DMS79 (cell line): ENCODE results near the gene ABLIM3.
"Not testable (repeated sequence)": the region's sequence is repeated elsewhere in the genome, so short reads cannot be mapped to it uniquely, and the experiment has no call there.

Experiments used
- DNase-seq: peaks from one replicate; lab custom pipeline; 2025; lab: John Stamatoyannopoulos, UW

The ABLIM3 gene

GRCh38 chr5:149157330-149157729 is 16.0 kb downstream of the ABLIM3 start:
- DNase-seq: peak; percentile 50

DNA sequence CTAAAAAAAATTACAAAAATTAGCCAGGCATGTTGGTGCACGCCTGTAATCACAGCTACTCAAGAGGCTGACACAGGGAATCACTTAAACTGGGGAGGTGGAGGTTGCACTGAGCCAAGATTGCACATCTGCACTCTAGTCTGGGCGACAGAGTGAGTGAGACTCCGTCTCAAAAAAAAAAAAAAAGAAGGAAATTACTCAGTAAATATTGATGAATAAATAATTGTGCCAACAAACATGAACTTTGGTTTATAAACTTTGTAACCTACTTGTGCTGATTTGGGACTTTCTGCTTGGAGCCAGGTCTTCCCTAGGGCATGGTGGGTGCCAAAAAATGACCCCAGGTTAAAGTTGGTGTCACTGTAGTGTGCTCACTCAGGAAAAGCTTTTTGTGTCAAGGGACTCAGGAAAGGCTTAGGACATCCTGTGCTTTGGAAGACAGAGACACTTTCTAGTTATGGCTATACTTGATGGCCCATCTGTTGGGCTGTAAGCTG is 19.0 kb downstream of the ABLIM3 start:
- DNase-seq: no peak

DNA sequence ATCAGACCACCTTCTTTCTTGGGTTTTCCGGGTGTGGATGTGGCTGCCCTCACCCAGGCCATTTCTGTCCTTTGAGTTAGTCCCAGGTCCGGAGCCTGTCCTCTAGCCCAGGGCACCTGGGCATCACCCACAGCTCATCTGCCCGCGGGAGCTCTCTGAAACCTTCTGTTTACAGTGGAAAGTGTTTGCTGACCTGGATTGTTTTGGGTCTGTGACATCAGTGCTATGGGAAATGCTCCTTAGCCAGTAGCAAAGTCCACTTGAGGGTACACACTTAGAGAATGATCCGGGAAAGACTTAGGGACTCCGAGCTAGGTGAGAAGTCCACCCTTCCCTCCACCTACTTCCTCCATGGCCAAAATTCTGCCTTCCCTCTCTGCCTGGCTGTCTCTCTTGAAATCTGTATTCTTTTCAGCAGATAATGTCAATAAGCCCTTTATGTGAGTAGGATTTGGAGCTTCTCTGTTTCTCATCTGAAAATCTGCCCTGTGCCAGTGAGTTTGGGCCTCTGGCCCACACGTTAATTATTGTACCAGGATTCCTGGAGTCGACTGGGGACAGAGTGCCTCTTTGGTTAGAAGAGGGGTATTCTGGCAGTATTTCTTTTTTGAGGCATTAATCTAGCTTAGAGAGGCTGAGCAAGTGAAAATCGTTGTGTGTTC is 19.9 kb downstream of the ABLIM3 start:
- no peak for DNase-seq

GRCh38 chr5:149161850-149162249 is 20.6 kb downstream of the ABLIM3 start:
- no peak for DNase-seq

- no peak for DNase-seq
Observed at GRCh38 chr5:149162401-149163084, 21.2 kb downstream of the ABLIM3 start.

DNA sequence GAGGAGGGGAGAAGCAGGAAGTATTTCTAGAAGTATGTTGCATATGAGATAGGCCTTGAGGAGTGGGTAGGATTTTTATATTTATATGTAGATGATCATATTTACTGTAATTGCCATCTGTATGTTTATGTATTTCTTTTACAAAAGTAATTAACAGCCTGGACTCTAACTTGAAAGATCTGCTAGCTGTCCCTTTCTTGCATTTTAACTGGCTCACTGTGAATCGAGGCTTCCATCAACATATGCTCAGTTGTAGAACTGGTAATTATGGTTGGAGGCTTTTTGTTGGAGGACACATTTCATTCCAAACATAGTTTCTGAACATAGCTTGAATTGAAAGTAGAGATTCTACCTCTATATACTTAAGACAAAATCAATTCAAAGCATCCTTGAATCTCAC is 23.4 kb downstream of the ABLIM3 start:
- no peak for DNase-seq

GRCh38 chr5:149166128-149166527 is 24.8 kb downstream of the ABLIM3 start:
- DNase-seq: no peak

DNA sequence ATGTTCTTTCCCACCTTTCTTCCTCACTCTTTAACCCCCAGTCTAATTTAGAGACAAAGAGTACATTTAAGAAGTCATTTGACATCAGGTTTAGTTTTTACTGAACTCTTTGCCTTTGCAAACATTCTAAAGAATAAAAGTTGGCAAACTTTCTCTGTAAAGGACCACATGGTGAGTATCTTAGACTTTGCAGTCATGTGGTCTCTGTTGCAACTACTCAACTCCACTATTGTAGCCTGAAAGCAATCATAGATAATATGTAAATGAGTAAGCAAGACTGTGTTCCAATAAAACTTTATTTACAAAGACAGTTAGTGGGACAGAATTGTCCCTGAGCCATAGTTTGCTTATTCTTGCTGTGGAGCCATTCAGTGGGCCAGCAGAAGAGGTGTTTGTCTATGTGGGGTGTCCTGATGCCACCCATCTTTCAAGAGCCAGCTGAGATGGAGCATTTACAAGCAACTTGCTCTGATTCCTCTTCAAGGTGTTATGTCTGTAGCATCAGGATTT is 25.4 kb downstream of the ABLIM3 start:
- DNase-seq: no peak

DNA sequence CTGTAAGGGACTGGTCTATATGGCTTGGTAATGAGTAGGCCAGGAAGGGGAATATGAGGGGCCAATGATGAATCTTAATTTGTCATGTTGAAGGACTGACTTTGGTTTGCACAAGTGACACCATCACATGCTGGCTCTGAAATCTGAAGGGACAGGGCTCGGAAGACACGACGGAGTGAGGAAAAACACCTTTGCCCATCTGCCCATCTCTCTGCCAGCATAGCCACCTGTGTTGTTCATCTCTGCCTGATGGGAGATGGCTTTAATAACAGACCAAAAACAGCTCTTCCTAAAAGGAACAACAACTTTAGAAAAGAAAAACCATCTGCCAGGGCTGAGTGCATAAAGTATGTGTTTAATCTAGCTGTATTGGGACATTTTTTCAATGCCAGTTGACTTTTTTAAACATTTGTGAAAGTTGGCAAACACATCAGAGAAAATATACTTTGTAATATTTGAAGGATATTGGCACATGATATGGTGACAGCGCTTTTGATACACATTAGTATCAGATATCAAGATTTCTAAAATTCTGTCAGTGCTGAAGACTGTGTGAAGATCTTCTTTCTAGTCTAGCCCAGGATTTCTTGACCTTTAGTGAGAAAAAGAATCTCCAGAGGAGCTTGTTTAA is 27.1 kb downstream of the ABLIM3 start:
- no peak for DNase-seq

- DNase-seq: no peak
Observed at GRCh38 chr5:149170299-149170698, 29.0 kb downstream of the ABLIM3 start.

DNA sequence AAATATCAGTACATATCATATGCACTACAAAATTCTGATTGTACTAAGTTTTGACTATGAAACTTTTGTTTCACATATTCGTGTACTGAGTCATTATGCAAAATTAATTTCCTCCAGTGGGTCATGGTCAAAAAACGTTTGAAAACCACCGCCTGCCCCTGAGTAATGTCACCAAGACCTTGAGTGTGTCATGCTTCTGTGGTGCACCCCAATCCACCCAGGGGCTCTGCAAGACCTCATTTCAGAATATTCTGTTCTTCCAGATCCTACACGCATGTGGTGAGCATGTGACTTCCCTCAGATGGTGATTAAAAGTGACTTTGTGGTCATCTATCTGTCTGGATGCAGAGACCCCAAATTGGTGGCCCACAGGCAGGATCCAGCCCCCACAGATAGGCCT is 31.0 kb downstream of the ABLIM3 start:
- no peak for DNase-seq

GRCh38 chr5:149172709-149173505 is 31.6 kb downstream of the ABLIM3 start:
- DNase-seq: no peak

DNA sequence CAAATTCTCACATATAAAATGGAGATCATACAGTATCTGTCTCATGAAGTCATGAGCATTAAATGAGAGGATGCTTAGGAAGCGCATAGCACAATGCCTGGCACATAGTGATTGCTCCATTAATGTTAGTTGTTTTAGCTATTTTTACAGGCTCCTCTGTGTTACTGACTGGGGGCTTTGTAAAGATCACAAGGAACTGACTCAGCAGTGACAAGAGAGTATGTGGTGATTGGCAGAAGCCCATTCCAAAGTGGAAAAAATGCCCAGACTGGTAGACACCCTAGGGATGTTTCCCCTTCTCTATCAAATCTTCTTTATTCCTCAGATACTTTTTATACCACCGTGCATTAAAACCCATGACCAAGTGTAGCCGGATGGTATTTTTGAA is 33.5 kb downstream of the ABLIM3 start:
- no peak for DNase-seq

GRCh38 chr5:149175346-149176105 is 34.2 kb downstream of the ABLIM3 start:
- DNase-seq: no peak

- no peak for DNase-seq
Observed at GRCh38 chr5:149177339-149177843, 36.1 kb downstream of the ABLIM3 start.

DNA sequence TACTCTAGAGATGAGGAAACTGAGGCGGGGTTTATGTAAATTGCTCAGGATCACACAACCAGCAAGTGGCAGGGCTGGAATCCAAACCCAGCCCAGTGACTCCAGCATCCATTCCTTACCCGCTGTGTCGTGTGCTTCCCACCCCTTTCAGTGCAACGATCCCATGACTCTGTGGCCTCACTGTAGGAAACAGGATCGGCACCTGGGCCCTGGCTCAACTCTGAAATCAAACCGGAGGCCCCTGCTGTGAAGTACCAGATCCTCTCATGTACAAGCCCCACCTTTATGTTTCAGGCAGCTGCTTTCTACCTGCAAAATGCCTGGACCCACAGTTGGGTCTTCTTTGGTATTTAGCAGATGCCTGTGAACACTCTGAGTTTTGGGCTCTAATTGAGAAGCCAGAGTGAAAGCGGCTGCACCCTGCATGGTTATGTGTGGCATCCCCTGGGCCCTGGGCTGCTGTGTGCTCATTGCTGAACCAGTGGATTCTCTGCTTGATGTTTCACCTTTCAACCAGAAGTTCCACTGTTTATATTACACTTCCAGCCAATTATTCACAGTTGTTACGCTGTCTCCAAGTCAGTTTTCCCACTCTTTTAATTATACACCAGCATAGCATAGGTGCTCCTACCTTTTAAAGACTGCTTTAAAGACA is 36.7 kb downstream of the ABLIM3 start:
- DNase-seq: no peak

- no peak for DNase-seq
Observed at GRCh38 chr5:149181732-149182131, 40.4 kb downstream of the ABLIM3 start.

DNA sequence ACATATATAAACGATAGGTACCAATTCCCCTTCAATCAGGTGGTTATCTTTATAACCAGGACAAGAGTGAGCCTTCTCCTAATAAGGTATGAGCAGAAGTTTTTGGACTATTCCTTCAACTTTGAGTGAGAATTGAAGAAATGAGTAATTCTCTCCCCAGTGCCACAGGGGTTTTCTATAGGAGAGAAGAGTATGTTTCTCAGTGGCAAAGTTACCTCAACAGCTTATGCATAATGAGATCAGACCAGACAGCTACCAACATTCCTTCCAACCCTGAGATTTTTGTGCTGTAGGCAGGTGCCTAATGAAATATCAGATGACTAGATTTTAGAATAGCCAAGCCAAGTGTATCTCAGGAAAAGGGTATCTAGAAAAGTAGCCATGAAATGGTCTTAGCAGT is 40.9 kb downstream of the ABLIM3 start:
- no peak for DNase-seq

GRCh38 chr5:149185067-149185466 is 43.8 kb downstream of the ABLIM3 start:
- no peak for DNase-seq

- no peak for DNase-seq
Observed at GRCh38 chr5:149186506-149186905, 45.2 kb downstream of the ABLIM3 start.

- not testable (repeated sequence) for DNase-seq
Observed at GRCh38 chr5:149187617-149188016, 46.3 kb downstream of the ABLIM3 start.
